GM21381 (cell line): ENCODE measurements around the gene HLA-DPA1.

Source experiments
- ATAC-seq: cut with Tn5 transposase; IDR thresholded peaks from one replicate; pipeline ENCODE4 v1.9.1; 2021; ENCODE audit warnings: mild to moderate bottlenecking, moderate library complexity; ENCODE audit not compliant: unreplicated experiment

The HLA-DPA1 gene

GRCh38 chr6:33018418-33018817, 55.0 kb downstream of the HLA-DPA1 start:
- ATAC-seq = no peak

- no peak for ATAC-seq
These were observed 55.6 kb downstream of the HLA-DPA1 start for GRCh38 chr6:33017694-33018353.

GRCh38 chr6:33017018-33017417, 56.4 kb downstream of the HLA-DPA1 start:
- no peak for ATAC-seq

GRCh38 chr6:33015798-33016197, 57.7 kb downstream of the HLA-DPA1 start:
- no peak for ATAC-seq

GRCh38 chr6:33014841-33015634, 58.4 kb downstream of the HLA-DPA1 start:
- ATAC-seq = no peak
